ENCODE data around the gene OR52E1. TPM values are rescaled to one million over a fixed set of nuclear protein-coding genes. Genes with fewer than 3 reads are reported as not detected.

OR52E1 gene
- total and polyA plus RNA-seq, 9 of the 15 experiments (the other 6 are each of a cell fraction or from before 2014, with no cell fraction given) = not detected

- Histone ChIP-seq H4K20me1 (replicated peaks; ENCODE audit: control insufficient read depth, insufficient read depth, low read length) (no peaks in the 10 kb centered on the region), H3K4me1 (replicated peaks in 1 of 2; ENCODE audit: control insufficient read depth in 2 of 2, insufficient read depth in 2 of 2, low read length in 2 of 2) (no peaks in the 10 kb centered on the region), H3K9ac (ENCODE audit: insufficient read depth in 1 of 2, low read depth in 2 of 2, low read length in 2 of 2) (no peak overlapping the region), H3K79me2 (ENCODE audit: control insufficient read depth, insufficient read depth, low read length) (no peaks in the 10 kb centered on the region), H3K27me3 (ENCODE audit: control insufficient read depth in 2 of 2, insufficient read depth in 2 of 2, low read length in 2 of 2) (no peaks in the 10 kb centered on the region), H2AFZ (ENCODE audit: low read depth, low read length) (no peak overlapping the region), H3K4me3 (no peak overlapping the region), H3K27ac (ENCODE audit: extremely low read depth, low read depth, low read length) (no peak overlapping the region), H3K36me3 (ENCODE audit: control insufficient read depth, insufficient read depth, low read length) (no peaks in the 10 kb centered on the region), H3K9me1 (ENCODE audit: control insufficient read depth, insufficient read depth, low read length) (no peaks in the 10 kb centered on the region), H3K4me2 (ENCODE audit: insufficient read depth, low read length) (no peak overlapping the region), H3K9me3 (replicated peaks; ENCODE audit: control insufficient read depth, insufficient read depth, low read depth, low read length) (peaks cover 6% of the 10 kb centered on the region)
- TF ChIP-seq ZNF280B (CRISPR knock-in tag; IDR thresholded peaks at IDR 0.05) (no peak), TRIM24 (IDR thresholded peaks at IDR 0.05) (no peak), SRSF1 (IDR thresholded peaks at IDR 0.05; ENCODE audit: low read depth, low read length) (no peak), ZNF740 (CRISPR knock-in tag; IDR thresholded peaks at IDR 0.05) (no peak), ZNF740 (tag; IDR thresholded peaks at IDR 0.05) (no peak), ZNF764 (CRISPR knock-in tag; IDR thresholded peaks at IDR 0.05; ENCODE audit: low read depth) (no peak), ZNF699 (CRISPR knock-in tag; IDR thresholded peaks at IDR 0.05; ENCODE audit: insufficient replicate concordance) (no peak), ZNF655 (CRISPR knock-in tag; IDR thresholded peaks at IDR 0.05) (no peak), NBN (IDR thresholded peaks at IDR 0.05; ENCODE audit: low read depth) (no peak), E2F1 (CRISPR knock-in tag; IDR thresholded peaks at IDR 0.05) (no peak), U2AF1 (optimal IDR thresholded peaks at IDR 0.05; ENCODE audit: low read depth, low read length) (no peak), THAP7 (CRISPR knock-in tag; IDR thresholded peaks at IDR 0.05) (no peak), VEZF1 (CRISPR knock-in tag; IDR thresholded peaks at IDR 0.05) (no peak)
- FAIRE-seq (no peak), ATAC-seq (no peak), DNase-seq (ENCODE audit: extremely low read depth in 1 of 4, low spot score in 3 of 4) (no peak)
- in situ Hi-C loops (cut with MboI) (loop anchor here (25.0 kb wide), 1 partner anchor 835 kb away; no protein-coding TSS in a partner anchor), intact Hi-C loops (cut with micrococcal nuclease) (no loop called here)
- CTCF ChIA-PET (ENCODE audit: low intra/inter-chr PET ratio) = no interaction called here
- no TSS peak for BruUV-seq (replicated peaks)
- POLR2A ChIA-PET = interaction anchor here (1.1 to 1.3 kb wide), 2 partner anchors 8 to 26 kb away, joined by 3 to 4 read pairs; no protein-coding TSS in a partner anchor
- WGBS (ENCODE audit: insufficient coverage, low coverage, missing lambda C conversion rate) = 5% methylated on average over 2 of the region's 2 CpGs
Measured at GRCh38 chr11:5021996-5022395, 47.4 kb upstream of the OR52E1 start.
